GM23338 (cell line): ENCODE data around the gene GPR35.

ENCODE experiments used
- CREB1 ChIP-seq: fragments of 250-450 bp; sonication (Bioruptor Pico); IDR thresholded peaks from 2 replicates; pipeline ENCODE4 v1.5.0; 2020; ENCODE audit warnings: low read depth, mild to moderate bottlenecking, moderate library complexity
- CTCF ChIP-seq, 2 experiments: fragments of 200-600 bp in 1 of 2; sonication (generic) in 1 of 2; conservative IDR thresholded peaks; 2 replicates each; pipeline versions ENCODE4 v1.5.1 to v1.6.1; 2016 to 2017; ENCODE audit warnings: antibody characterized with exemption in 2 of 2, low read depth in 2 of 2, mild to moderate bottlenecking in 2 of 2, moderate library complexity in 1 of 2
- EZH2 ChIP-seq: fragments of 200-600 bp; sonication (generic); IDR thresholded peaks from one replicate; pipeline ENCODE4 v1.8.0; 2017; ENCODE audit warnings: antibody characterized with exemption, mild to moderate bottlenecking, low read depth; ENCODE audit not compliant: unreplicated experiment
- POLR2AphosphoS5 ChIP-seq: IDR thresholded peaks from 2 replicates; pipeline ENCODE4 v1.6.1; 2016; ENCODE audit warnings: antibody characterized with exemption, low read depth

DNA sequence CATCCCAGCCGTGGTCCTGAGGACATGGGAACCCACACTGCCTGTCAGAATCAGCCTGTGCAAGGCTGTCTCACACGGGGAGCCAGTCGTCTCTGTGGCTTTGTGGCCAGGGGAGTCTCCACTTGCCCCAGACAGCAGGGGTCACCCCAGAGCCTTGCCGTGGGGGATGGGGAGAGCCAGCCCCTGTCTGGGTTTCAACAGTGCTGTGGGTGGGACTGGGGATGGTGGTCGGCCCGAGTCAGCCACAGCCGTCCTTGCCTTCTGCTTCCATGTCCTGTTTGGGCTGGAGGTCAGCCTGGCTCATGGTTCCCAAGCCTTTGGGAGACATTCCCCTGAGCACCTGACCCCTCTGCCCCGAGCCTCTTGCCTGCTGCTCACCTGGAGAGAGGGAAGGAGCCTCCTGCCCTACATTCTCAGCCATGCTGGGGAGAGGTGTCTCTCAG is 19.6 kb downstream of the GPR35 start:
- no peak for TF ChIP-seq CREB1 (CRISPR knock-in tag)
- peak in 1 of 2 experiments; percentile 28; a peak in 2 of 4 replicates for TF ChIP-seq CTCF (conservative IDR thresholded peaks at IDR 0.05; ENCODE audit: low read depth in 2 of 2)
- TF ChIP-seq POLR2AphosphoS5 = no peak
- no peak for TF ChIP-seq EZH2
